KOPT-K1 (cell line): ENCODE measurements around the gene SNAI3.

ENCODE experiments used
- H3K27ac ChIP-seq: fragments of 200-600 bp; sonication (generic); 2 replicates; pipeline ENCODE4 v1.5.1; 2016; ENCODE audit warnings: antibody characterized with exemption, mild to moderate bottlenecking, low read depth, low read length; ENCODE audit not compliant: poor library complexity, severe bottlenecking
- H3K36me3 ChIP-seq: fragments of 200-600 bp; sonication (generic); 2 replicates; pipeline ENCODE4 v1.5.1; 2017; ENCODE audit warnings: antibody characterized with exemption, mild to moderate bottlenecking, low read length, moderate library complexity; ENCODE audit not compliant: insufficient read depth
- H3K9me3 ChIP-seq: fragments of 200-600 bp; sonication (generic); 2 replicates; pipeline ENCODE4 v1.5.1; 2017; ENCODE audit warnings: antibody characterized with exemption, low read length, mild to moderate bottlenecking; ENCODE audit not compliant: insufficient read depth, poor library complexity, severe bottlenecking

SNAI3 gene

GRCh38 chr16:88693420-88694177, 7.3 kb upstream of the SNAI3 start:
- H3K9me3 ChIP-seq = no peaks in the 10 kb centered on the region
- peak overlapping the region; percentile 49 for H3K27ac ChIP-seq

GRCh38 chr16:88692861-88693260, 6.6 kb upstream of the SNAI3 start:
- H3K9me3 ChIP-seq = no peaks in the 10 kb centered on the region
- H3K27ac ChIP-seq = peak overlapping the region; percentile 49

More at GRCh38 chr16:88693420-88694177, 7.3 kb upstream of the SNAI3 start:
- H3K36me3 ChIP-seq = peaks cover 30% of the 10 kb centered on the region

GRCh38 chr16:88691924-88692560, 5.7 kb upstream of the SNAI3 start:
- no peaks in the 10 kb centered on the region for H3K9me3 ChIP-seq
- peak overlapping the region; percentile 49 for H3K27ac ChIP-seq
- peaks cover 15% of the 10 kb centered on the region for H3K36me3 ChIP-seq

More at GRCh38 chr16:88692861-88693260, 6.6 kb upstream of the SNAI3 start:
- H3K36me3 ChIP-seq = peaks cover 23% of the 10 kb centered on the region

GRCh38 chr16:88691129-88691813, 5.0 kb upstream of the SNAI3 start:
- H3K27ac ChIP-seq = no peak overlapping the region
- no peaks in the 10 kb centered on the region for H3K9me3 ChIP-seq
- H3K36me3 ChIP-seq = peaks cover 8% of the 10 kb centered on the region; the same call in 1 of the 2 replicates

- Histone ChIP-seq H3K9me3 (no peaks in the 10 kb centered on the region), H3K27ac (no peak overlapping the region), H3K36me3 (peaks cover under 1% of the 10 kb centered on the region; the same call in 1 of the 2 replicates)
These were observed 4.2 kb upstream of the SNAI3 start for GRCh38 chr16:88690341-88691128.

- Histone ChIP-seq H3K9me3 (no peaks in the 10 kb centered on the region), H3K27ac (no peak overlapping the region), H3K36me3 (no peaks in the 10 kb centered on the region)
These were observed 1.9 kb upstream of the SNAI3 start for GRCh38 chr16:88688013-88688778.

- no peaks in the 10 kb centered on the region for H3K9me3 ChIP-seq
- H3K36me3 ChIP-seq = no peaks in the 10 kb centered on the region
- H3K27ac ChIP-seq = no peak overlapping the region
These were observed 1.3 kb upstream of the SNAI3 start for GRCh38 chr16:88687676-88688012.

GRCh38 chr16:88687254-88687576, 908 bp upstream of the SNAI3 start:
- H3K36me3 ChIP-seq = no peaks in the 10 kb centered on the region
- no peak overlapping the region for H3K27ac ChIP-seq
- no peaks in the 10 kb centered on the region for H3K9me3 ChIP-seq

GRCh38 chr16:88686062-88686438, 257 bp downstream of the SNAI3 start:
- no peaks in the 10 kb centered on the region for H3K9me3 ChIP-seq

GRCh38 chr16:88685156-88686061, 898 bp downstream of the SNAI3 start:
- no peak overlapping the region for H3K27ac ChIP-seq
- no peaks in the 10 kb centered on the region for H3K36me3 ChIP-seq
- no peaks in the 10 kb centered on the region for H3K9me3 ChIP-seq

More at GRCh38 chr16:88686062-88686438, 257 bp downstream of the SNAI3 start:
- no peak overlapping the region for H3K27ac ChIP-seq
- H3K36me3 ChIP-seq = no peaks in the 10 kb centered on the region

GRCh38 chr16:88684569-88685155, 1.6 kb downstream of the SNAI3 start:
- Histone ChIP-seq H3K27ac (no peak overlapping the region), H3K36me3 (no peaks in the 10 kb centered on the region), H3K9me3 (no peaks in the 10 kb centered on the region)

- H3K9me3 ChIP-seq = no peaks in the 10 kb centered on the region
- peak overlapping the region; percentile 45 for H3K27ac ChIP-seq
- no peaks in the 10 kb centered on the region for H3K36me3 ChIP-seq
These were observed 4.4 kb downstream of the SNAI3 start for GRCh38 chr16:88681709-88682451.
